GDM1 (cell line): ENCODE measurements around the gene RNF186.
"Not testable (repeated sequence)": the region's sequence is repeated elsewhere in the genome, so short reads cannot be mapped to it uniquely, and the experiment has no call there.

ENCODE experiments used
- DNase-seq: peaks from one replicate; lab custom pipeline; 2025; lab: John Stamatoyannopoulos, UW

RNF186 gene, protein sequence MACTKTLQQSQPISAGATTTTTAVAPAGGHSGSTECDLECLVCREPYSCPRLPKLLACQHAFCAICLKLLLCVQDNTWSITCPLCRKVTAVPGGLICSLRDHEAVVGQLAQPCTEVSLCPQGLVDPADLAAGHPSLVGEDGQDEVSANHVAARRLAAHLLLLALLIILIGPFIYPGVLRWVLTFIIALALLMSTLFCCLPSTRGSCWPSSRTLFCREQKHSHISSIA

DNA sequence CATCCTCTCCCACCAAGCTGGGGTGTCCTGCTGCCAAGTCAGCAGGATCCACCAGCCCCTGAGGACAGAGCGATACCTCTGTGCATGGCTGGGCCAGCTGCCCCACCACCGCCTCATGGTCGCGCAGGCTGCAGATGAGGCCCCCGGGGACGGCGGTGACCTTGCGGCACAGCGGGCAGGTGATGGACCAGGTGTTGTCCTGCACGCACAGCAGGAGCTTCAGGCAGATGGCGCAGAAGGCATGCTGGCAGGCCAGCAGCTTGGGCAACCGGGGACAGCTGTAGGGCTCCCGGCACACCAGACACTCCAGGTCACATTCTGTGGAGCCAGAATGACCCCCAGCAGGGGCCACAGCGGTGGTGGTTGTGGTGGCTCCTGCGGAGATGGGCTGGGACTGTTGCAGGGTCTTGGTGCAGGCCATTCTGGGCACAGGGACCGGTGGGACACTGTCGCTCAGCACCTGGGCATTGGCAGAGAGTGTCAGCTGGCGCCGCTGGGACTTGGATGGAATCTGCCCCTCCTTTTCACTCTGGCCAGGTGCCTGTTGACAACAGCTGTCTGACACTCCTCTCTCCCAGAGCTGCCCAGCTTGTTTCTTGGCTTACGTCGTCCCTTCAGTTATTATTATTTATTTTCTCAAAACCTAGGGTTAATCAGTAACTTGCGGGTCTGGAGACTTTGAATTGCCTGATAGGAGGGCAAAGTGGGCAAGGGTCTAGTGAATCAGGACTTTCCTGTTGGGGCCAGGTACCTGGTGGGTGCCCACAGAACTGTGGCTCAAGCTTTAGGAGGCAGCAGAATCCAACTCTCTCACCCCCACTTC is at the start of gene RNF186:
Gene RNF186 (minus strand): TSS at position 603 of the 823 bp plus-strand sequence. CDS start 182 bp downstream, at position 421.
- DNase-seq: no peak

DNA sequence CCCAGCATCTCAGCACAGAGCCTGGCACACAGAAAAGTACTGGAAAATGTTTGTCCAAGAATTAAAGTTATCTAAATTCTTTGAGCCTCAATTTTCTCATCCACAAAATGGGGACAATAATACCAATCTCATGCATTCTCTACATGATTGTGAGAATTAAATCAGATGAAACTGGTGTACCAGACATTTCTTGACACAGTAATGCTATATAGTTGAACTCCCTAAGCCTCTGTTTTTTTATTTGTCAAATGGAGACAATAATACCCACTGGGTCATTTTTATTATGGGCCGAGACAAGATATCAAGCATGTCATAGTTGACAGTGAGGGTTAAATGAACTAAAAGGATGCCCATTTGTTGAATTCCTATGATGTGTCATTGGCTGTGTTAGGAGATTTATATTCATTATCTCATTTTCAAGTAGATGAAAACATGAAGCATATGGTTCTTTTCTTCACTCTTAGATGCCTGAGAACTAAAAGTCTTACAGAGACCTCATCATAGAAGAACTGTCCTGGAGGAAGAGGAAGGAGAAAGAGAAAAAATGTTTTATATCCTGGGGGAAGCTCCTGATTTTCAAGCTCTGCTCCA is 49.6 kb upstream of the RNF186 start:
- DNase-seq: no peak

DNA sequence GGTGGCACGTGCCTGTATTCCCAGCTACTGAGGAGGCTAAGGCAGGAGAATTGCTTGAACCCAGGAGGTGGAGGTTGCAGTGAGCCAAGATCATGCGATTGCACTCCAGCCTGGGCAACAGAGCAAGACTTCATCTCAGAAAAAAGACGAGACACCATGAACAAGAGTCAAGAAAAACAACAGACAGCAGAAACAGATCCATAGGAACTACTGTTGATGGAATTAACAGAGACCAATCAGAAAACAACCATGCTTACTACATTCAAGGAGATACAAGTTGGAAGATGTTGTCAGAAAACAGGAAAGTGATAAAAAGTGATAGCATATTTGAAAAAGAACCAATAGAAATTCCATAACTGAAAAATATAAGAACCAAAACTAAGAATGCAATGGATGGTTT is 47.9 kb upstream of the RNF186 start:
- no peak for DNase-seq

DNA sequence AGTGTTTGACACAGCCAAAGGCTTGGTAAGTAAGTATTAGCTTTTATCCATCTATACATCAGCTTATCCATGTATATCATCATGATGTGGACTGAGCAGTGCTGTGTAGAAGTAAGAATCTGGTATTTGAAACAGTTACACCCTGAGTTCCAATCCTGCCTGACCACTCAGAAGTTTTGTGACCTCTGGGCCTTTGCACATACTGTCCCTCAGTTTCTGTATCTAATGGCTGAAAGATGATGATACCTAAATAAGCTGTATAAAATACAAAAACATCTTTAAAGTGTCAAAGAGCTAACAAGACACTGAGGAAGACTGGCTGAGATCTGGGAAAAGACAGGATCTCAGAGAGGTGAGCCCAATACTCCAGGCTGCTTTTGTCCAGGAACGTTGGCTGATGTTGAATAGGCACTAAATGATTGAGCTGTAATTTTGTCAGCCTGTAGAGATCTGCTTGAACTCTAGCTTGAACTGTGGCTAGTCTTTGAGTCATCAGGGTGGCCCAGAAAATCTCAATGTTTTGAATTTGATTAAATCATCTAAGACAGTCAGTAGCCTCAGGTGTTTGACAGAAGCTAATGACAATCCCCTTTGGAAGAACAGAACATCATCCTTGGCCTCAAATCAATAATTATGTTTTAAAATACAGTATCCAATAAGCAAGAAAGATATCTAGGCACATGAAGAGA is 46.9 kb upstream of the RNF186 start:
- no peak for DNase-seq

DNA sequence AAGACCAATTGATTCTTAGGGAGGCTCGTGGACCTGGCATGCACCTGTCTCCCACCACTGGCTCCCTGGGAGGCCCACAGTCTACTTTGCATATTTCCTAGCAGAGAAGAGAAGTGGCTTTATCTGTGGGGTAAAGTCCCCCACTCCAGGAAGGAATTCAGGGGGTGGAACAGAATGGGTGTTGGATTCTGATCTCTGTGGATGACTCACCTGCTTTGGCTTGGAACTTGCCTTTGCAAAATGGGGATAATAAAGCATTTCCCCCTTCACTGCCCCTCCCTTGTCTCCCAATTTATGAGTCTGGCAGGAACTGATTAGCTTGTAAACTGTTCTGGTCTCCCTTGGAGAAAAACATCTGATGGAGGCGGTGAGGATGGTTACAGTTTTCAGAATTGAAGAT is 46.0 kb upstream of the RNF186 start:
- no peak for DNase-seq

DNA sequence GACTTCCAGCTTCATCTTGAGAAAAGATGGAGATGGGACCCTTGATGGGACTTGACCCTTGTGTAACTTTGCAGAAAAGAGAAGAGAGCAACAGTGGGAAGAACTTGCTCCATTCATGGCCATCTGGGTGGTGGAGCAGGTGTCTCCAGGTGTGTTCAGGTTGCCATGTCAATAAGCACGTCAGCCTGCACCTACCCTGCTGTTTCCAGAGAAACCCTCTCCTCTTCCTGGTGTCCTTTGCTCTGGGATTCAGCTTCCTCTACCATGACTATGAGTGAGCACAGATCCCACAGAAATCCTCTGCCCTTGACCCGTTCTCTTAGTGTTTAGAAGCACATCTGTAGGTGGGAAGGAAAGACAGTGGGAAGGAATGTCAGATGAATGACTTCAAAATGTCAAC is 45.3 kb upstream of the RNF186 start:
- no peak for DNase-seq

DNA sequence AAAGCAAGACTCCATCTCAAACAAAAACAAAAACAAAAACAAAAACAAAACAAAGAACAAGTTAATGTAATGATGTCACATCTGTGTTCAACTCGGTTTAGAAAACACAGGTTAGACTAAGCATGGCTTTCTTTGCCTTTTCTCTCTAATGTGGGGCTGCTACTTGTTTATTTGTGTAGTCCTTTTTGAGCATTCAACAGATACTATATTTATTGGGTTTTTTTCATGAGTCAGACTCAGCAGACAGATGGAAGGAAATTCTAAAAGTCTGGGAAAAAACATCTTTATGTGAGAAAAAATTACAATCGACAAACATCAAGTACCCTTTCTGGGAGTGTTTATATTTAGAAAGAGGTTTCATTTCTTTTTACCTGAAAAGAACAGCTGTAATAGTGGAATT is 44.8 kb upstream of the RNF186 start:
- DNase-seq: no peak

DNA sequence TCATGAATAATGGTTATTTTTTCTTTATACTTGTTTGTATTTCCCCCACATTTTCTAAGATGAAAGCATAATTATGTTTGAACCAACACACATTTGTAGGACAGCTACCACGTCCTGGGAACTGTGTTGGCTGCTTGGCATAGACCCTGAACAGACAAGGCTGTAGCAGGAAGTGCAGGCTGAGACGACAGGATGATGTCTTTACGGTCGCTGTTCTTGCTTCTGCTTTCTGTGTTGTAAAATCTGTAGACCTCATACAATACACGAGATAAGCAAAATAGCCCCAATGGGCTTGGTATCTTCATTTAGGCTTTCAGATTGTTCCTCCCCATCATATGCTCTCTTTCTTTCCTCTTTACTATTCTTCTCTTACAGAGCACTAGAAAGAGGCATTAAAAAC is 43.8 kb upstream of the RNF186 start:
- no peak for DNase-seq

DNA sequence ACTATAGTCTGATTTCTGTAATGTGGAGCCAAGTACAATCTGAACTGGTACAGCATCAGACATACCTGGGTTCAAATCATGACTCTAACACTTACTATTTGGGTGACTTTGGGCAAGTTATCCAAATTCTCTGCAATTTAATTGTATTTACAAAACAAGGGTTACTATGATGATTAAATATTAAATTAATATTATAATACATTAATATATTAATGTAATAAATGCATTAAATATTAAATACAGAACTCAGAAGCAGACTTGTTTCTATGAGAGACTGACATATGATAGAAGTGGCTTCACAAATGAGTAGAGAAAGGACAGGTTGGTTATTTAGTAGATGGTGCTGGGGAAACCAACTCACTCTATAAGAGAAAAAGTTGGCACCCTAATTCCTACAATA is 39.8 kb upstream of the RNF186 start:
- no peak for DNase-seq

DNA sequence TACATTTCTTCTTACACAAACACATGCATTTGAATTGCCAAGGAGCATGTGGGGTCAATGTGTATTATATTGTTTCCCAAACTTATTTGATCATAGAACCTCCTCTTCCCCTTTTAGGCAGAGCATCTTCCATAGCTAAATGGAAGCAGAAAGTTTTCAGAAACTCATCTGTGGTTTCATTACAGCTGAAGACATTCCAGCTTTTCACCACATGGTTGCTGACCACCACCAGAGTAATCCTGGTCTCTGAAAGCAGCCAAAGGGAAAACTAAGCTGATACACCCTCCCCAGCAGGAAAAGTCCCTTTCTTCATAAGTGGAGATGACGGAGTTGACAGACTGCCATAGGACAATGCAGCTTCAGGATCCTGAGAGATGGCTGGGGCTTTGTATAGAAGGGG is 37.0 kb upstream of the RNF186 start:
- no peak for DNase-seq

DNA sequence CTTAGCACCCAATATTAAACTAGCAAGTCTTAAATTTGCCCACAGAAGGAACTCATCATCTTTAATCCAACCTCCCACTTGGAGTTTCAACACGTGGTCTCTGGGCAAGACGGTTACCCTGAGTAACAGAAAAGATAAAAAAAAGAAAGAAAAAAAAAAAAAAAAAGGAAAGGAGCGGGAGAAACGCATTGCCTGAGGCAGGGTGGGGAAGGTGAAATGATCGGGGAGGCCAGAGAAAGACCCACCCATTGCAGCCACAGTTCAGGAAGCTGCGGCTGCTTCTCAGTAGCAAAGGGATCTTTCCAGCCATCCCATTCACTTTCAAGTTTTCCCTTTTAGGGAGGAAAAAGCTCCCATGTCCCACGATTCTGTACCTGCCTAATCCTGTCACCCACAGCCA is 35.1 kb upstream of the RNF186 start:
- DNase-seq: no peak

DNA sequence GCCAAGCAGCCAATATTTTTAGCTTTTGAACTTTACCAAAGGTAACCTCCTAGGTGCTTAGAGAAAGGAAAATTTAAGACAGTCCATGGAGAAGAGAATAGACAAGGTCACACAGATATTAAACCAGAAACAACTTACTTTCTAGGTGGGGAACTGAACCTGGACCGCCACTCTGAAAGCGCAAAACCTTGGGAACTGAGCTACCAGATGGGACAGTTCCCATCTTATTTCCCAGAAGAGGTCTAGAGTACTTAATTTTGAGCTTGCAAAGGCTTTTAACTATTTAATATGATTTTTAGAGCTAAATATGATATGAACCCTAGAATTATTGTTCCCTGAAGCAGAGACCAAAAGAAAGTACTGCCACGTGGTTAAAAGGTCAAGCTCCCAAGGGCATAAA is 34.2 kb upstream of the RNF186 start:
- not testable (repeated sequence) for DNase-seq

DNA sequence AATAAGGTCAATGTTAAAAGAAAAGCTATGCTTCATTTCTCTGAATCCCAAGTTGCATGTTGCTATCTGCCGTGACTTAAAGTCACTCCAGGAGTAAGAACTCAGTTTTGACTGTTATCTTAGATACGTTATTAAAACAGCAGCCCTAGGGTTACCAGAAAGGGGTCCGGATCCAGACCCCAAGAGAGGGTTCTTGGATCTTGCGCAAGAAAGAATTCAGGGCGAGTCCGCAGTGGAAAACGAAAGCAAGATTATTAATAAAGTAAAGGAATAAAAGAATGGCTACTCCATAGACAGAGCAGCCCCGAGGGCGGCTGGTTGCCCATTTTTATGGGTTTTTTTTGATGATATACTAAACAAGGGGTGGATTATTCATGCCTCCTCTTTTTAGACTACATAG is 32.3 kb upstream of the RNF186 start:
- DNase-seq: not testable (repeated sequence)

DNA sequence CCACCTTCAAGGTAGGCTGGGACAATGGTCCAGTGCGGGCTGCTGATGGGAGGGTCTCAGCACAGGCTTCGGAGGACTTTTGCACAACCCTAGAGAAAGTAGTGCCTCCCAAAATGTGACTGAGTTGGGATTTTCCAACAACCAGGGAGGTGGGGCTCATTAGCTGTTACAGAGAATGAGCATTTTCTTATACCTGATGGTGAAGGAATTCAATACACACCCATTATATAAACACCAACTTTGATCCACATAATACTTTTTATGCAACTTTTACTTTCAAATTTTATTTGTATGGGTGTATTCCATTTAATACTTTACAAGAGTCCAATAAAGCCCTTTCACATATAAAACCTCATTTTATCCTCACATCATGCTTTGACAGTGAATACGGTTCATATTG is 31.3 kb upstream of the RNF186 start:
- no peak for DNase-seq

DNA sequence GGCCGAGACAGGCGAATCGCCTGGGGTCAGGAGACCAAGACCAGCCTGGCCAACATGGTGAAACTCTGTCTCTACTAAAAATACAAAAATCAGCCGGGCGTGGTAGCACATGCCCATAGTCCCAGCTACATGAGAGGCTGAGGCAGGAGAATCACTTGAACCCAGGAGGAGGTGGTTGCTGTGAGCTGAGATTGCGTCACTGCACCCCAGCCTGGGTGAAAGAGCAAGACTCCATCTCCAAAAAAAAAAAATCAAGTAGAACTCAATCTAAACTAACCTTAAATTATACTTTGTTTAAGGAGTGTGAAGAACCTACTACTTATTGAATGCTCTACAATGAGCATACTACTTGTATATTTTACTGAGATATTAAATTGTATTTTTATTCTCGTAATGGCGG is 30.5 kb upstream of the RNF186 start:
- DNase-seq: no peak

DNA sequence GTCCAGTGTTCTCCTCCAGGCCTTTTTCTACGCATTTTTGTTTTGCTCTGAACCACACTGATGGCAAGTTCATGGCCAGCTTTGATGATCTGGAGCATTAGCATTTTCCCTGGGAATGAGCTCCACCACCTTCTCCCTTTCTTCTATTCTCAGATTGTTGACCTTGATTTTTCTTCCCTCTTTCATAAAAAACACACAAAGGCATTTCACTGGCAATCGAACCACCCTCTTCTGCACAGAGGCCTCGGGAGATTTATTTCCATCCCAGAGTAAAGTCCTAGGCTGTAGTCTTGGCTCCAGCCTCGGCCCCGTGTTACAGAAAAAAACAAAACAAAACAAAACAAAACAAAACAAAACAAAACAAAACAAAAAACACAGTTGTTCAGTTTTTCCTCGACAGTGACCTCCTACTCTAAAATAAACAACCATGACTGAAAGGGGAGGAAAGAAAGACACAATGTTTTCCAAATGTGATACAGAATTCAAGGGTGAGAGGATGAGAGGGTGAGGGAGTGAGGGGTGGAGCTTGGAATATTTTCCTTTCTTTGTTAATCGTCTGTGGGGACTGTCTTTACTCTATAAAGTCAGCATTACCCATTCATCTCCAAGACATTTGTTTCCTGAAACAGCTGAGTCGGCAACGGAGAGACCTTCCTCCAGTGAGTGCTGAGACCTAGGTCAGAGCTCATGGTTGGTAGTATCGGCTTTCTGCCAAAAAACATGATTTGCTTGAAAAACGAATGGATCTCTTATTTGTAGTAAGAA is 29.8 kb upstream of the RNF186 start:
- DNase-seq: no peak

DNA sequence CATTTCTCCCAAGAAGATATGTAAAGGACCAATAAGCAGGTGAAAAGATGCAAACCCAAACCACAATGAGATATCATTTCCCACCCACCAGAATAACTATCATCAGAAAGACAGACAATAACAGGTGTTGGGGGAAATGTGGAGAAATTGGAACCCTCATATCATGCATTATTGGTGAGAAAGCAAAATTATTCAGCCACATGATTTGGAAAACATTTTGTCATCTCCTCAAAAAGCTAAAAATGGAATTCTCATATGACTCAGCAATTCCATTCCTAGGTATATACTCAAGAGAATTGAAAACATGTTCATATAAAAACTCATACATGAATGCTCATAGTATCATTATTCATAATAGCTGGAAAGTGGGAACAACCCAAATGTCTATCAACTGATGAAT is 25.1 kb upstream of the RNF186 start:
- no peak for DNase-seq

DNA sequence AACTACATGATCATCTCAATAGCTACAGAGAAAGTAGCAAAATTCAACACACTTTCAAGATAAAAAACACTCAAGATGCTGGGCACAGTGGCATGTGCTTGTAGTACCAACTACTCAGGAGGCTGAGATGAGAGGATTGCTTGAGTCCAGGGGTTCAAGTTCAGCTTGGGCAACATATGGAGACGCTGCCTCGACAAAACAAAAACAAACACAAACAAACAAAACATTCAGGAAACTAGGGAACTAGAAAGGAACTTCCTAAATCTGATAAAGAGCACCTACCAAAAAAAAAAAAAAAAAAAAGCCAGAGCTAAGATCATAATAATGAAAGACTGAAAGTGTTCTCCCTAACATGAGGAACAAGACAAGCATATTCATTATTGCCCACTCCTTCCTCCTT is 22.8 kb upstream of the RNF186 start:
- no peak for DNase-seq

DNA sequence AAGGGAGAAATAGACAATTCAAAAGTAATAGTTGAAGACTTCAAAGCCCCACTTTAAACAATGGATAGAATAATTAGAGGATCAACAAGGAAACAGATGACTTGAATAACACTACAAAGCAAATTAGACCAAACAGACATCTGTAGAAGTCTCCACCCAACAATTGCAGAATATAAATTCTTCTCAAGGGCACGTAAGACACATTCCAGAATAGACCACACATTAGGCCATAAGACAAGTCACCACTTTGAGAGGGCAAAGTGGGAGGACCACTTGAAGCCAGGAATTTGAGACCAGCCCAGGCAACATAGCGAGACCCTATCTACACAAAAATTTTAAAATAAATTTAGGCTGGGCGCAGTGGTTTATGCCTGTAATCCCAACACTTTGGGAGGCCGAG is 20.5 kb upstream of the RNF186 start:
- no peak for DNase-seq

DNA sequence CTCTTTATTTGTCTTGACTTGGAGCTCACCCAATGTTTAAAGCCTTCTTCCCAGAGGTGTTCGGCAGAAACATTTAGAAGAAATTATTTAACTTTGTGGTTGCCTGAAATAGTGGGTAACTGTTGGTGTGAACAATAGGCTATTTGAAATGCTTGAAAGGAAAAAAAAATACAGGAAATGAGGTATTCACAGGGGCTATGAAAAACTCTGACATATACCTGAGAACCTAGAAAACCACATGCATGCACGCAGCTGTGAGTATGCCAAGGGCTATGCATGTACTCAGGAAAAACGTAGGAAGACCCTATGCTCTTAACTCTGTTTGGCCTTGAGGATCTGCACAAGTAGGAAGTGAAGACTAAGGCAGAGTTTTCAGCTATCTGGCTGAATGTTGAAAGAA is 16.4 kb upstream of the RNF186 start:
- DNase-seq: no peak

DNA sequence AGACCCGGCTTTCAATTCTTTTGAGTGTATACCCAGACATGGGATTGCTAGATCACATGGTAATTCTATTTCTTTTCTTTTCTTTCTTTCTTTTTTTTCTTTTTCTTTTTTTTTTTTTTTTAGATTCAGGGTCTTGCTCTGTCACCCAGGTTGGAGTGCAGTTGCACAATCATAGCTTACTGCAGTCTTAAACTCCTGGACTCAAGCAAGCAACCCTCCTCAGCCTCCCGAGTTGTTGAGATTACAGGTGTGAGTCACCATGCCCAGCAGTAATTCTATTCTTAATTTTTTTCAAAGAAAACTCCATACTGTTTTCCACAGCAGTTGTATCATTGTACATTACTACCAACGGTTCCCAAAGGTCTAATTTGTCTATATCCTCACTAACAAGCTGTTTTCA is 13.5 kb upstream of the RNF186 start:
- DNase-seq: no peak

DNA sequence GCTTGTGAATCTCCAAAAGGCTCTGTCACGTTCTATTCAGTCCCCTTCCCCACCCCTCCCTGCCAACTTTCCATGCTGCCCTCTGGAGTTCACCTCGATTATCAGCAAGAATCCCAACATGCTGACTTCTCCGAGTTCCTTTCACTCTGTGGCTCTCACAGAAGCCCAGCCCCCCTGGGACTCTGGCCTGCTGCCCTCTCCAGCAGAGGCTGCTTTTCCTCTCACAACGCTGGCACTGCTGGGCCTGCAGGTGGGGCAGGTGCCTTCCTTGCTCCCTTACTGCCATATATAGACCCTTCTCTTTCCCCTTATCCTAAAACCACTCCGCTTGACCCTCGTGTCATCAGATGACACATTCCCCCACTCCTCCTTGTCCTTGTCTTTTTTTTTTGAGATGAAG is 10.2 kb upstream of the RNF186 start:
- DNase-seq: no peak
